Astrocyte (in vitro differentiated cells and primary cell): ENCODE data around the gene CLP1. TPM values are rescaled to one million over a fixed set of nuclear protein-coding genes. Genes with fewer than 3 reads are reported as not detected.
A peak's percentile ranks its signal among the peaks of the same experiment; 100 is the strongest.

Experiments
- DNase-seq: peaks from one replicate; pipeline ENCODE4 v3.0.0-alpha.2; 2010; ENCODE audit warnings: low read depth
- FAIRE-seq: peaks from 2 replicates; lab custom pipeline; 2011; peaks lifted over from hg19 to GRCh38; lab: Jason Lieb, UNC
- H2AFZ ChIP-seq: 2 replicates; pipeline ENCODE4 v1.6.0; 2012; ENCODE audit warnings: low read depth, low read length, inconsistent platforms
- H3K27ac ChIP-seq: 2 replicates; pipeline ENCODE4 v1.5.1; 2011; ENCODE audit warnings: low read depth, low read length, inconsistent platforms
- H3K27me3 ChIP-seq: 2 replicates; pipeline ENCODE4 v1.6.0; 2011; ENCODE audit warnings: low read length, inconsistent platforms; ENCODE audit not compliant: insufficient read depth
- H3K36me3 ChIP-seq: 2 replicates; pipeline ENCODE4 v1.5.1; 2011; ENCODE audit warnings: low read length, inconsistent platforms; ENCODE audit not compliant: insufficient read depth
- H3K4me1 ChIP-seq: 2 replicates; pipeline ENCODE4 v1.5.1; 2011; ENCODE audit warnings: low read length, inconsistent platforms; ENCODE audit not compliant: insufficient read depth
- H3K4me2 ChIP-seq: 2 replicates; pipeline ENCODE4 v1.6.0; 2012; ENCODE audit warnings: low read length, inconsistent platforms
- H3K4me3 ChIP-seq: 2 replicates; pipeline ENCODE4 v1.5.1; 2011; ENCODE audit warnings: low read depth, mild to moderate bottlenecking, low read length, inconsistent platforms; ENCODE audit not compliant: insufficient read depth
- H3K79me2 ChIP-seq: 2 replicates; pipeline ENCODE4 v1.6.0; 2012; ENCODE audit warnings: mild to moderate bottlenecking, low read length, inconsistent platforms; ENCODE audit not compliant: insufficient read depth
- H3K9ac ChIP-seq: 2 replicates; pipeline ENCODE4 v1.6.0; 2012; ENCODE audit warnings: mild to moderate bottlenecking, low read length, inconsistent platforms
- H3K9me3 ChIP-seq: 2 replicates; pipeline ENCODE4 v1.5.1; 2012; ENCODE audit warnings: low read depth, mild to moderate bottlenecking, low read length, inconsistent platforms; ENCODE audit not compliant: insufficient read depth
- H4K20me1 ChIP-seq: 2 replicates; pipeline ENCODE4 v1.6.0; 2012; ENCODE audit warnings: low read length, inconsistent platforms; ENCODE audit not compliant: insufficient read depth
- H3K27ac Mint-ChIP-seq: one replicate; pipeline ENCODE4 v1.8.0; 2021; ENCODE audit warnings: mild to moderate bottlenecking, mixed read lengths; ENCODE audit not compliant: unreplicated experiment
- H3K27me3 Mint-ChIP-seq: one replicate; pipeline ENCODE4 v1.8.0; 2021; ENCODE audit warnings: low read depth, mixed read lengths; ENCODE audit not compliant: unreplicated experiment
- H3K36me3 Mint-ChIP-seq: one replicate; pipeline ENCODE4 v1.8.0; 2021; ENCODE audit warnings: low read depth, mixed read lengths; ENCODE audit not compliant: unreplicated experiment
- H3K4me1 Mint-ChIP-seq: one replicate; pipeline ENCODE4 v1.8.0; 2021; ENCODE audit warnings: low read depth, mixed read lengths; ENCODE audit not compliant: unreplicated experiment
- H3K4me3 Mint-ChIP-seq: one replicate; pipeline ENCODE4 v1.8.0; 2021; ENCODE audit warnings: mild to moderate bottlenecking, moderate library complexity, mixed read lengths; ENCODE audit not compliant: unreplicated experiment
- H3K9me3 Mint-ChIP-seq: one replicate; pipeline ENCODE4 v1.8.0; 2021; ENCODE audit warnings: mild to moderate bottlenecking, mixed read lengths; ENCODE audit not compliant: unreplicated experiment
- CTCF ChIP-seq: IDR thresholded peaks from 2 replicates; pipeline ENCODE4 v1.5.1; 2011; ENCODE audit warnings: low read depth, mild to moderate bottlenecking, inconsistent platforms, low read length, moderate library complexity; ENCODE audit not compliant: insufficient read depth
- EZH2 ChIP-seq: IDR thresholded peaks from 2 replicates; pipeline ENCODE4 v1.6.1; 2012; ENCODE audit warnings: mild to moderate bottlenecking, low read length, inconsistent platforms; ENCODE audit not compliant: insufficient read depth
- total RNA-seq: library from RNA; stranded (reverse); gene quantifications from 2 replicates; pipeline ENCODE4 v1.2.1, GENCODE V29; 2021

The CLP1 gene
- total RNA-seq, 1 donor from 2014 or later: 21.4 TPM

DNA sequence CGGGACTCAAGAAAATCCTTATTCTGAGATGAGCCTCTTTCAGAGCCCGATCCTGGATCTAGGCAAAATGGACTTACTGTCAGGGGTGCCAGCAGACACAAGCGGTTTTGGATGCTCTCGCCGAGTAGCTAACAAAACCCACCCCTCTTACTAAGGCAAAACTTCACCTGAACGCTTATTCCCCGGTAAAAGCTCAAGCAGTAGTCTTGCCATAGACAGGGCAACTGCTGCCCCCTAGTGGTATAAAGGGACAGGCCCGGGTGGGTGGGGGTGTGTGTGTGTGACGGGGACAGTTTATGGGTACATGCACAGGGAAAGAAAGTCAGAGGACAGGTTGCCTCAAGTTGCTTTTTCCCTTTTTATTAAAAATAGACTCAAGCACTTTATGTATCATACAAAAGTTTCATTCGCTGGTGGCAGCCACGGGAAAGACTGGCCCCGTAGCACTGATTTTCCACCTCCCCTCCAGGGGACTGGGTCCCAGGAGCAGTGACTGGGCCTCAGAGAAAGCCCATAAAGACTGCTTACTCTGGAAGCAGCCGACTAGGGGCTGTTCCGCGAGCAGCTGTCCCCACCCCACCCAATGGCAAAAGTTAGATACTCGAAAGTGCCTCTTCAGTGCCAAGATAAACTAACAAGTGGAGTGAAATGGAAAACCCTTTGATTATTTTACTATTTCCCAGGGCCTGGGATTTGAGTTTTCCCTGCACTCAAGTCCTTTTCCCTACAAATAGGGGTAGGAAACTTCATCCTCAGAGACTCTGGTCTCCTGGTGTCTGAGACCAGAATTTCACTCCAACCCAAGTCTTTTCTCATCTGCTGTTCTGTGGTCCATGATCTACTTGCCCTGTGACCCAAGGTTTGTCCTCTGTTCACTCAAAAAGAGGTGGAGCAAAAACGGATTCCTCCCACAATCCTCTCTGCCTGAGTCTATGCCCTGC is 12.5 kb upstream of the CLP1 start:
- TF ChIP-seq EZH2 (no peak), CTCF (peak; percentile 70)
- Histone ChIP-seq H3K4me1 (peaks cover 37% of the 10 kb centered on the region), H3K36me3 (no peaks in the 10 kb centered on the region), H3K9ac (peak overlapping the region; percentile 20), H4K20me1 (peaks cover 94% of the 10 kb centered on the region), H3K27me3 (peaks cover 37% of the 10 kb centered on the region), H3K79me2 (peaks cover 18% of the 10 kb centered on the region), H3K9me3 (no peaks in the 10 kb centered on the region), H3K27ac (no peak overlapping the region), H3K4me3 (no peak overlapping the region), H2AFZ (no peak overlapping the region), H3K4me2 (peak overlapping the region; percentile 46)
- Mint-ChIP-seq H3K27me3 (no peaks in the 10 kb centered on the region), H3K27ac (peak overlapping the region; percentile 58), H3K9me3 (no peaks in the 10 kb centered on the region), H3K36me3 (no peaks in the 10 kb centered on the region), H3K4me3 (peak overlapping the region; percentile 20), H3K4me1 (peaks cover 72% of the 10 kb centered on the region)
- FAIRE-seq: no peak
- DNase-seq: peak; percentile 33

DNA sequence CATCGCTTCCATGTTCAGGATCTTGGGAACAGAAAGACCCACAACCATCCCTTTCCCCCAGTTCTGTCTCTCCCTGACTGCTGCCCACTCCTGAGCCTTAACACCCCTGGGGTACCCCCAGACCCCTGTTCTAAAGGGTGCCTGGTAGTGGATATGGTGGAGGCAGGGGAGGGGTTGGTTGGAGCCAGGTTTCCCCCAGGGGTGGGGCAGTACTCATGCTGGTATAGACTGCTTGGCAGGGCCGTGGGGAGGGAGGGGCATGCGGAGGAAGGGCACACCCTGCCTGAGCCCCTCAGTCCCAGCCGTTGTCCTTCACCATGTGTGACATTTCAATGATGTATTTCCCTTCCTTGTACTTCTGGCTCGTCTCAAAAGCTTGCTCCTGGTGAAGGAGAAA is 11.9 kb upstream of the CLP1 start:
- H3K4me3 Mint-ChIP-seq: peak overlapping the region; percentile 63
- peaks cover 37% of the 10 kb centered on the region for H3K27me3 ChIP-seq
- no peaks in the 10 kb centered on the region for H3K9me3 ChIP-seq
- peaks cover 72% of the 10 kb centered on the region for H3K4me1 Mint-ChIP-seq
- H3K27ac ChIP-seq: no peak overlapping the region
- H3K27ac Mint-ChIP-seq: no peak overlapping the region
- FAIRE-seq: no peak
- peaks cover 33% of the 10 kb centered on the region for H3K4me1 ChIP-seq
- H3K9me3 Mint-ChIP-seq: no peaks in the 10 kb centered on the region
- H3K36me3 Mint-ChIP-seq: no peaks in the 10 kb centered on the region
- H3K4me3 ChIP-seq: no peak overlapping the region
- H4K20me1 ChIP-seq: peaks cover 87% of the 10 kb centered on the region
- H3K4me2 ChIP-seq: no peak overlapping the region
- no peak for DNase-seq
- peaks cover 11% of the 10 kb centered on the region for H3K79me2 ChIP-seq
- H3K9ac ChIP-seq: no peak overlapping the region
- no peaks in the 10 kb centered on the region for H3K27me3 Mint-ChIP-seq
- no peaks in the 10 kb centered on the region for H3K36me3 ChIP-seq
- H2AFZ ChIP-seq: no peak overlapping the region
- no peak for TF ChIP-seq EZH2

GRCh38 chr11:57646194-57646798 is 11.3 kb upstream of the CLP1 start:
- peaks cover 71% of the 10 kb centered on the region for H3K4me1 Mint-ChIP-seq
- no peaks in the 10 kb centered on the region for H3K27me3 Mint-ChIP-seq
- peaks cover 81% of the 10 kb centered on the region for H4K20me1 ChIP-seq
- no peak overlapping the region for H2AFZ ChIP-seq
- peaks cover 38% of the 10 kb centered on the region for H3K27me3 ChIP-seq
- H3K4me3 ChIP-seq: no peak overlapping the region
- no peaks in the 10 kb centered on the region for H3K36me3 ChIP-seq
- H3K4me2 ChIP-seq: peak overlapping the region; percentile 22
- H3K9ac ChIP-seq: no peak overlapping the region
- H3K4me1 ChIP-seq: peaks cover 31% of the 10 kb centered on the region
- no peak overlapping the region for H3K27ac ChIP-seq
- peak; percentile 19 for TF ChIP-seq EZH2
- TF ChIP-seq CTCF: no peak
- DNase-seq (no peak), FAIRE-seq (no peak)
- peak overlapping the region; percentile 77 for H3K27ac Mint-ChIP-seq
- H3K4me3 Mint-ChIP-seq: peak overlapping the region; percentile 63
- no peaks in the 10 kb centered on the region for H3K9me3 ChIP-seq
- H3K9me3 Mint-ChIP-seq: no peaks in the 10 kb centered on the region
- H3K79me2 ChIP-seq: peaks cover 6% of the 10 kb centered on the region
- H3K36me3 Mint-ChIP-seq: no peaks in the 10 kb centered on the region
